ENCODE data around the gene STARD13. TPM values are rescaled to one million over a fixed set of nuclear protein-coding genes. Genes with fewer than 3 reads are reported as not detected.

Gene STARD13
- total and polyA plus RNA-seq, 2 donors (not counting 1 experiment from before 2014, with no cell fraction given), result 0.06 to 0.22 TPM

DNA sequence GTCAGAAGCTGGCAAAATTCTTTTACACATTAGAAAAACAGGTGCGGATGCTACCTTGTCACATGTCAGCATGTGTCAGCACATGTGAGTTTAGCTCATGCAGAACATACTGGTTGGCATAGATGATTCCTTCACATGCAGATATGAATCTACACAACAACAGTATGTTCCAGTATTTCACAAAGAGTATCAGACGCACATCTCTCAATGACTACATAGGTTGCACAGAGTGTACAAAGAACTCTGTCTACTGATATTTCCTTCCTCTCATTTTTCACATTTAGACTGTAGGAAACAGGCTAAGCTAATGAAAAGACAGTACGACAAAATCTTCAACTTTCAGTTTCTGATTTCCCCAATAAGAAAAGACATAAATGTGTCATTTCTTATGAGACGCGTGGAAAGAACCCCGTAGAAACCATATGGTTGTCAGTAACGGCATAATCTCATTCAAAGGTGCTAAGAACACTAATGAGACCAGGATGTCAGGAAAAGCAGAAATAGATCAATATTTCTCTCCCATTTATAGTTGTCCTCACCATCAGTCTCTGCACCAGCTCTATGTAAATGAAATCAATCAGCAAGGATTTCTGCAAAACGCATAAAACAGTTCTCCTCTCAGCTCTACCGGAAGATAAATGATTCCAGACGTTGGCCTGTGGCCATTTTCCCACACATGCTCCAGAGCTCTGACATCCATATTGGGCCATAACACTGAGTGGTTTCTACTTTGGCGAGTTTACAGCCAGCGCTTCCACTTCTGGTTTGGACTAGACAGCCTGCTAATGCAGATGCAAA lies 81.2 kb downstream of the STARD13 start:
- peak overlapping the region; percentile 1 for H3K4me2 ChIP-seq (replicated peaks; ENCODE audit: low read depth, low read length, poor library complexity, severe bottlenecking)
- H3K4me3 Mint-ChIP-seq, result no peak overlapping the region
- no peak overlapping the region for H3K4me3 ChIP-seq (ENCODE audit: control extremely low read depth in 1 of 5, extremely low read depth in 1 of 5, insufficient read depth in 1 of 5, low read depth in 2 of 5, low read length in 4 of 5)
- no peaks in the 10 kb centered on the region for H3K9me3 ChIP-seq (ENCODE audit: control extremely low read depth in 1 of 3, control insufficient read depth in 2 of 3, insufficient read depth in 1 of 3, low read length in 2 of 3)
- no peaks in the 10 kb centered on the region for H3K36me3 ChIP-seq (replicated peaks in 1 of 2; ENCODE audit: control extremely low read depth in 1 of 2, control insufficient read depth in 1 of 2, extremely low read depth in 1 of 2, insufficient read depth in 2 of 2, low read length in 1 of 2)
- H3K9ac ChIP-seq (ENCODE audit: low read length), result peak overlapping the region; percentile 3
- H3K4me1 ChIP-seq (ENCODE audit: control insufficient read depth in 2 of 2, insufficient read depth in 2 of 2, low read length in 2 of 2), result peaks cover 8 to 11% of the 10 kb centered on the region in 2 donors
- no peak for DNase-seq
- WGBS (ENCODE audit: insufficient coverage), result 76% methylated on average over 9 of the region's 12 CpGs
- peaks cover 18% of the 10 kb centered on the region for H3K4me1 Mint-ChIP-seq
- intact Hi-C loops (cut with micrococcal nuclease), result no loop called here
- H2AFZ ChIP-seq (ENCODE audit: insufficient read depth, low read depth, low read length, poor library complexity, severe bottlenecking), result peak overlapping the region; percentile 25
- H3K27ac Mint-ChIP-seq, result no peak overlapping the region
- no peak for TF ChIP-seq EZH2 (IDR thresholded peaks at IDR 0.05; ENCODE audit: borderline replicate concordance, insufficient read depth, low read depth, low read length, poor library complexity, severe bottlenecking)
- TF ChIP-seq, protein P1, sequence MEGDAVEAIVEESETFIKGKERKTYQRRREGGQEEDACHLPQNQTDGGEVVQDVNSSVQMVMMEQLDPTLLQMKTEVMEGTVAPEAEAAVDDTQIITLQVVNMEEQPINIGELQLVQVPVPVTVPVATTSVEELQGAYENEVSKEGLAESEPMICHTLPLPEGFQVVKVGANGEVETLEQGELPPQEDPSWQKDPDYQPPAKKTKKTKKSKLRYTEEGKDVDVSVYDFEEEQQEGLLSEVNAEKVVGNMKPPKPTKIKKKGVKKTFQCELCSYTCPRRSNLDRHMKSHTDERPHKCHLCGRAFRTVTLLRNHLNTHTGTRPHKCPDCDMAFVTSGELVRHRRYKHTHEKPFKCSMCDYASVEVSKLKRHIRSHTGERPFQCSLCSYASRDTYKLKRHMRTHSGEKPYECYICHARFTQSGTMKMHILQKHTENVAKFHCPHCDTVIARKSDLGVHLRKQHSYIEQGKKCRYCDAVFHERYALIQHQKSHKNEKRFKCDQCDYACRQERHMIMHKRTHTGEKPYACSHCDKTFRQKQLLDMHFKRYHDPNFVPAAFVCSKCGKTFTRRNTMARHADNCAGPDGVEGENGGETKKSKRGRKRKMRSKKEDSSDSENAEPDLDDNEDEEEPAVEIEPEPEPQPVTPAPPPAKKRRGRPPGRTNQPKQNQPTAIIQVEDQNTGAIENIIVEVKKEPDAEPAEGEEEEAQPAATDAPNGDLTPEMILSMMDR (IDR thresholded peaks at IDR 0.05), result no peak
- H3K27me3 Mint-ChIP-seq, result peaks cover 16% of the 10 kb centered on the region
- POLR2A ChIA-PET, result no interaction called here
- no peaks in the 10 kb centered on the region for H4K20me1 ChIP-seq (ENCODE audit: control insufficient read depth, insufficient read depth, low read length, poor library complexity, severe bottlenecking)
- no peak overlapping the region for H3K27ac ChIP-seq (ENCODE audit: low read length in 2 of 2)
- CTCF ChIA-PET, result interaction anchor here (1.3 kb wide), 1 partner anchor 21 kb away, joined by 4 read pairs; no protein-coding TSS in a partner anchor
- peaks cover 0 to 3% (median 0%) of the 10 kb centered on the region in 4 experiments for H3K27me3 ChIP-seq (replicated peaks in 1 of 4; ENCODE audit: control extremely low read depth in 1 of 4, control insufficient read depth in 3 of 4, insufficient read depth in 4 of 4, low read length in 3 of 4)
- ATAC-seq (ENCODE audit: low read depth), result no peak
- H3K79me2 ChIP-seq (ENCODE audit: control insufficient read depth, insufficient read depth, low read length), result no peaks in the 10 kb centered on the region
- H3K9me3 Mint-ChIP-seq (ENCODE audit: insufficient read depth), result no peaks in the 10 kb centered on the region

DNA sequence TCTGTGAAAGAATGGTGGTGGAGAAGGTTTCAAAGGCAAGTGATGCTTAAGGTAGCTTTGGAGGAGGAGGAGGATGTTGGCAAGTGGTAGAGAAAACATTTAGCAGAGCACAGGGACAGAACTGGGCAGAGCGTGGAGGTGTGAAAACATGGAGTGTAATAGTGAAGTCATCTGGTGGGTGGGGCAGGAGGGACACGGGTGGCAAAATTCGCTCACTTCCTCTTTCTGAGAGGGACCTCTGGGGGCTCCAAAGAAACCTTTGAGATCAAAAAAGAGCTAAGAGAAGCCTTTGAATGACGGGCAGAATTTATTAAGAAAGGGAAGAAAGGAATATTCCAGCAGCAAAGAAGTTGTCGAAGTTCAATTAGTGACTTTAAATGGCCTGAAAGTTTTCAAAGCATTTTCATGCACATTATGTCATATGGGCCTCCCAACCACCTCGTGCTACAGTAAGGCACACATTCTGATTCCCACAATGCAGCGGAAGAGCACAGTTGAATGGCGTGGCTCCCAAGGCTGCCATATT lies 82.8 kb downstream of the STARD13 start:
- POLR2A ChIA-PET, result no interaction called here
- DNase-seq, result peak; percentile 27
- H3K27me3 Mint-ChIP-seq, result peaks cover 5% of the 10 kb centered on the region
- Histone ChIP-seq H3K79me2 (ENCODE audit: control insufficient read depth, insufficient read depth, low read length) (no peaks in the 10 kb centered on the region), H3K9me3 (ENCODE audit: control extremely low read depth in 1 of 3, control insufficient read depth in 2 of 3, insufficient read depth in 1 of 3, low read length in 2 of 3) (no peaks in the 10 kb centered on the region), H3K36me3 (replicated peaks in 1 of 2; ENCODE audit: control extremely low read depth in 1 of 2, control insufficient read depth in 1 of 2, extremely low read depth in 1 of 2, insufficient read depth in 2 of 2, low read length in 1 of 2) (no peaks in the 10 kb centered on the region), H3K9ac (ENCODE audit: low read length) (no peak overlapping the region), H3K4me2 (replicated peaks; ENCODE audit: low read depth, low read length, poor library complexity, severe bottlenecking) (no peak overlapping the region), H3K27me3 (replicated peaks in 1 of 4; ENCODE audit: control extremely low read depth in 1 of 4, control insufficient read depth in 3 of 4, insufficient read depth in 4 of 4, low read length in 3 of 4) (peaks cover 0 to 3% (median 0%) of the 10 kb centered on the region in 4 experiments), H4K20me1 (ENCODE audit: control insufficient read depth, insufficient read depth, low read length, poor library complexity, severe bottlenecking) (no peaks in the 10 kb centered on the region), H3K27ac (ENCODE audit: low read length in 2 of 2) (no peak overlapping the region), H3K4me3 (ENCODE audit: control extremely low read depth in 1 of 5, extremely low read depth in 1 of 5, insufficient read depth in 1 of 5, low read depth in 2 of 5, low read length in 4 of 5) (no peak overlapping the region), H3K4me1 (ENCODE audit: control insufficient read depth in 2 of 2, insufficient read depth in 2 of 2, low read length in 2 of 2) (peaks cover 8 to 11% of the 10 kb centered on the region in 2 donors), H2AFZ (ENCODE audit: insufficient read depth, low read depth, low read length, poor library complexity, severe bottlenecking) (no peak overlapping the region)
- ATAC-seq (ENCODE audit: low read depth), result peak; percentile 33
- no peak overlapping the region for H3K27ac Mint-ChIP-seq
- 76% methylated on average over 6 of the region's 8 CpGs for WGBS (ENCODE audit: insufficient coverage)
- intact Hi-C loops (cut with micrococcal nuclease), result no loop called here
- CTCF ChIA-PET, result no interaction called here
- H3K4me3 Mint-ChIP-seq, result no peak overlapping the region
- H3K4me1 Mint-ChIP-seq, result peaks cover 18% of the 10 kb centered on the region
- H3K9me3 Mint-ChIP-seq (ENCODE audit: insufficient read depth), result no peaks in the 10 kb centered on the region
- TF ChIP-seq, protein P1 (IDR thresholded peaks at IDR 0.05), result no peak
- no peak for TF ChIP-seq EZH2 (IDR thresholded peaks at IDR 0.05; ENCODE audit: borderline replicate concordance, insufficient read depth, low read depth, low read length, poor library complexity, severe bottlenecking)

Measured in B cell (primary cell).